ENCODE measurements around the gene ABAT. TPM values are rescaled to one million over a fixed set of nuclear protein-coding genes. Genes with fewer than 3 reads are reported as not detected.

Gene ABAT
- total RNA-seq, 1 experiment from 2014 or later, result 7.3 TPM

GRCh38 chr16:8753416-8754054 lies 79.1 kb downstream of the ABAT start:
- no peaks in the 10 kb centered on the region for H3K79me1 ChIP-seq (ENCODE audit: insufficient read depth, low read depth, low read length, poor library complexity, severe bottlenecking)
- DNase-seq, result no peak
- H3K4ac ChIP-seq (ENCODE audit: low read depth, low read length), result no peak overlapping the region
- no peaks in the 10 kb centered on the region for H4K20me1 ChIP-seq (ENCODE audit: control insufficient read depth, insufficient read depth, insufficient read length)
- H3K4me1 Mint-ChIP-seq, result peaks cover 0 to 18% of the 10 kb centered on the region in 2 experiments; a peak in 2 of 4 replicates
- no peak overlapping the region for H2BK5ac ChIP-seq (ENCODE audit: insufficient read length, low read length)
- TF ChIP-seq, protein P1, sequence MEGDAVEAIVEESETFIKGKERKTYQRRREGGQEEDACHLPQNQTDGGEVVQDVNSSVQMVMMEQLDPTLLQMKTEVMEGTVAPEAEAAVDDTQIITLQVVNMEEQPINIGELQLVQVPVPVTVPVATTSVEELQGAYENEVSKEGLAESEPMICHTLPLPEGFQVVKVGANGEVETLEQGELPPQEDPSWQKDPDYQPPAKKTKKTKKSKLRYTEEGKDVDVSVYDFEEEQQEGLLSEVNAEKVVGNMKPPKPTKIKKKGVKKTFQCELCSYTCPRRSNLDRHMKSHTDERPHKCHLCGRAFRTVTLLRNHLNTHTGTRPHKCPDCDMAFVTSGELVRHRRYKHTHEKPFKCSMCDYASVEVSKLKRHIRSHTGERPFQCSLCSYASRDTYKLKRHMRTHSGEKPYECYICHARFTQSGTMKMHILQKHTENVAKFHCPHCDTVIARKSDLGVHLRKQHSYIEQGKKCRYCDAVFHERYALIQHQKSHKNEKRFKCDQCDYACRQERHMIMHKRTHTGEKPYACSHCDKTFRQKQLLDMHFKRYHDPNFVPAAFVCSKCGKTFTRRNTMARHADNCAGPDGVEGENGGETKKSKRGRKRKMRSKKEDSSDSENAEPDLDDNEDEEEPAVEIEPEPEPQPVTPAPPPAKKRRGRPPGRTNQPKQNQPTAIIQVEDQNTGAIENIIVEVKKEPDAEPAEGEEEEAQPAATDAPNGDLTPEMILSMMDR (conservative IDR thresholded peaks at IDR 0.05), result no peak
- no peak overlapping the region for H2BK15ac ChIP-seq (ENCODE audit: low read depth, low read length)
- no peak overlapping the region for H2BK20ac ChIP-seq (ENCODE audit: low read depth, low read length, poor library complexity, severe bottlenecking)
- no CpG with 5 or more reads among the region's 9 CpGs for WGBS (ENCODE audit: extremely low coverage, insufficient read length, low lambda C conversion rate)
- H4K91ac ChIP-seq (ENCODE audit: insufficient read length, low read depth, low read length), result no peak overlapping the region
- no peaks in the 10 kb centered on the region for H3K27me3 Mint-ChIP-seq (ENCODE audit: low read depth)
- no peak overlapping the region for H3K23ac ChIP-seq (ENCODE audit: insufficient read length, low read depth, low read length)
- no peak overlapping the region for H3K27ac ChIP-seq (ENCODE audit: insufficient read length, low read depth, low read length)
- no peaks in the 10 kb centered on the region for H3K9me3 ChIP-seq (ENCODE audit: control insufficient read depth, low read depth, low read length)
- no peak overlapping the region for H3K56ac ChIP-seq (ENCODE audit: insufficient read length, low read depth, low read length)
- H3K27me3 ChIP-seq (ENCODE audit: insufficient read depth, low read length), result no peaks in the 10 kb centered on the region
- H2BK120ac ChIP-seq (ENCODE audit: low read depth, low read length, poor library complexity, severe bottlenecking), result no peak overlapping the region
- H2AK5ac ChIP-seq (ENCODE audit: insufficient read length, low read length), result no peak overlapping the region
- no peak overlapping the region for H3K18ac ChIP-seq (ENCODE audit: insufficient read length, low read depth, low read length)
- H2AFZ ChIP-seq (ENCODE audit: low read length), result no peak overlapping the region
- H3K14ac ChIP-seq (ENCODE audit: insufficient read depth, low read length), result no peak overlapping the region
- no peaks in the 10 kb centered on the region for H3K4me1 ChIP-seq (ENCODE audit: insufficient read depth, low read length)
- H3K36me3 Mint-ChIP-seq (ENCODE audit: insufficient read depth in 1 of 3, low read depth in 3 of 3), result no peaks in the 10 kb centered on the region
- H4K5ac ChIP-seq (ENCODE audit: insufficient read length, low read depth, low read length), result no peak overlapping the region
- no peak overlapping the region; a peak in 1 of 5 replicates for H3K4me3 Mint-ChIP-seq
- H4K8ac ChIP-seq (replicated peaks; ENCODE audit: insufficient read length, low read depth, low read length), result no peak overlapping the region
- H3K27ac Mint-ChIP-seq, result no peak overlapping the region
- no peaks in the 10 kb centered on the region for H3K9me3 Mint-ChIP-seq
- no peaks in the 10 kb centered on the region for H3K79me2 ChIP-seq (ENCODE audit: insufficient read depth, low read length)
- H3K23me2 ChIP-seq (ENCODE audit: insufficient read length, low read depth, low read length, poor library complexity, severe bottlenecking), result no peaks in the 10 kb centered on the region
- H2BK12ac ChIP-seq (ENCODE audit: insufficient read length, low read depth, low read length), result no peak overlapping the region
- H3K4me2 ChIP-seq (ENCODE audit: insufficient read depth, insufficient read length, low read length), result no peak overlapping the region
- no peak overlapping the region for H3K9ac ChIP-seq (ENCODE audit: extremely low read depth, insufficient read length, low read length)
- H3T11ph ChIP-seq (ENCODE audit: low read length), result no peak overlapping the region
